Thyroid gland (tissue), 4 donors: Measurements from ENCODE around the gene SMG1.

ENCODE experiments used
- CTCF ChIP-seq, 6 experiments: fragments of 200-600 bp in 3 of 6; fragments of 450-650 bp in 3 of 6; sonication (generic) in 3 of 6; IDR thresholded peaks; one replicate each; pipeline ENCODE4 v1.5.1; 2016 to 2019; ENCODE audit warnings: antibody characterized with exemption in 6 of 6, mild to moderate bottlenecking in 2 of 6, inconsistent platforms in 1 of 6, moderate library complexity in 1 of 6
- POLR2A ChIP-seq, 2 donors: fragments of 450-650 bp; IDR thresholded peaks; one replicate each; pipeline ENCODE4 v1.6.1; 2017; ENCODE audit warnings: antibody characterized with exemption in 2 of 2, mild to moderate bottlenecking in 2 of 2, moderate library complexity in 1 of 2

- no peak for TF ChIP-seq CTCF (IDR thresholded peaks at IDR 0.05)
- no peak for TF ChIP-seq POLR2A (IDR thresholded peaks at IDR 0.05)
Observed at GRCh38 chr16:18805257-18805773, 120.9 kb downstream of the SMG1 start.
